SU-DHL-6 (cell line): Measurements from ENCODE around the gene TRPV4.

Source experiments
- CTCF ChIP-seq: fragments of 200-600 bp; sonication (generic); IDR thresholded peaks from one replicate; pipeline ENCODE4 v1.5.1; 2017; ENCODE audit warnings: antibody characterized with exemption, mild to moderate bottlenecking, low read length, moderate library complexity; ENCODE audit not compliant: insufficient read depth, poor library complexity, severe bottlenecking
- EZH2phosphoT487 ChIP-seq: fragments of 200-600 bp; sonication (generic), shearing (Covaris generic); conservative IDR thresholded peaks from 2 replicates; pipeline ENCODE4 v1.6.1; 2018; ENCODE audit warnings: mild to moderate bottlenecking, antibody characterized with exemption, low read length, moderate library complexity, mixed read lengths

DNA sequence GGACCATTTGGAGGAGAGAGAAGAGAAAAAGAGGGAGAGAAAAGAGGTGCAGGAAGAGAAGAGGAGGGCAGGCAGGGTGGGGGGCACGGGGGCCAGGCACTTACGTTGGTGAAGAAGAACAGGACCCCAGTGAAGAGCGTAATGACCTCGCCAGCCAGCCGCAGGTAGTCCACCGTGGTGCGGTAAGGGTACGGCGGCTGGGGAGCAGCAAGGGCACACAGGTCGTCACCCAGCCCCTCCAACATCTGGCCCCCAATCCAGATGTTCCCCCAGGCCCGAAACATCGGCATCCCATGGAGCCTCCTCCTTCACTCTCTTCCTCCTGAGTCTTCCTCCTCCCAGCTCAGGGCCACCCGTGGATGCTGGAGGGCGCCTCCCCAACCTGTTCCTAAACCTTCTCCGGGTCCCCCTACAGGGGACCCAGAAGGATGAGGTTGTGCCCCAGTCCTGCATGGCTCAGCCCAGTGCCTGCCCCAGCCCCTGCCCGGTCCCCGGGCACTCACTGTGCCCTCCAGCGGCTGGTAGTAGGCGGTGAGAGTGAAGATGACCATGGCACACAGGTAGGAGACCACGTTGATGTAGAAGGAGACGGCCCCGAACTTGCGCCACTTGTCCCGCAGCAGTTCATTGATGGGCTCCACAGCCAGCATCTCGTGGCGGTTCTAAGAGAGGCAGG, 39.2 kb downstream of the TRPV4 start:
- TF ChIP-seq CTCF (no peak), EZH2phosphoT487 (no peak)
